Sciatic nerve (tissue), 2 donors: ENCODE data around the gene NUP205. TPM values are rescaled to one million over a fixed set of nuclear protein-coding genes. Genes with fewer than 3 reads are reported as not detected.
"Not testable (repeated sequence)": the region's sequence is repeated elsewhere in the genome, so short reads cannot be mapped to it uniquely, and the experiment has no call there.

Experiments used
- ATAC-seq: fragments of 200-7000 bp; cut with Tn5 transposase; one replicate; pipeline ENCODE4 v1.9.1; 2020; ENCODE audit warnings: mild to moderate bottlenecking, moderate library complexity
- DNase-seq: peaks from one replicate; pipeline ENCODE4 v3.0.0-alpha.2; 2020; ENCODE audit warnings: low spot score
- intact Hi-C: fragments of 100-400 bp; cut with DNase I; formaldehyde crosslinking; loops from one replicate; pipeline ENCODE4 v1.14.2; 2022
- total RNA-seq: library from RNA; stranded (reverse); fragmentation: NEBNext Ultra II Directional; extraction: Animal tissue kit (Norgen Biotek cat#: 25700); gene quantifications from one replicate; pipeline ENCODE4 v1.2.1, GENCODE V29; 2021
- donor health status: DM: no; HTN: no; CAD: no.
- donor health status: DM: no; HTN: no; CAD: no.

Gene NUP205
- total RNA-seq, 1 donor from 2014 or later = 46.8 TPM

GRCh38 chr7:135684136-135684535 lies 126.4 kb downstream of the NUP205 start:
- intact Hi-C loops = no loop called here
- DNase-seq (no peak), ATAC-seq (no peak)

- intact Hi-C loops = no loop called here
- DNase-seq = no peak
- no peak for ATAC-seq
Measured at GRCh38 chr7:135684699-135685098, 127.0 kb downstream of the NUP205 start.

- DNase-seq (no peak), ATAC-seq (no peak)
- intact Hi-C loops = no loop called here
Measured at GRCh38 chr7:135685306-135686084, 127.8 kb downstream of the NUP205 start.

GRCh38 chr7:135687466-135687865 lies 129.7 kb downstream of the NUP205 start:
- no peak for DNase-seq
- intact Hi-C loops = no loop called here
- ATAC-seq = no peak

DNA sequence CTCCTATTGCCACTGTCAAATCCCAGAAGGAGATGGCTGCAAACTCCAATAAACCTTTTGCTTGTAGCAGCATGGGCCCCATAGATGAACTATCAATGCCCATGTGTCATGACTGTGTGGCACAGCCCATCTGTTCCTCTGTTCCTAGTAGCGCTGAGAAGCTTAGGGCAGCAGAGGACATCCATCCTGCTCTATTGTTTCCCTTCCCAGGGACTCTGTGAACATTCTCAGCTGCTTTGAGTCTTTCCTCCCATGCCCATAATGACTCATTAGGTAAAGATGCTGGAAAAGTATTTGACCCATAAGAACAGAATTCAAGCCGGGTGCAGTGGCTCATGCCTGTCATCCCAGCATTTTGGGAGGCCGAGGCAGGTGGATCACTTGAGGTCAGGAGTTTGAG lies 132.8 kb downstream of the NUP205 start:
- DNase-seq (no peak), ATAC-seq (no peak)
- intact Hi-C loops = no loop called here

- DNase-seq = no peak
- ATAC-seq = no peak
- intact Hi-C loops = no loop called here
Measured at GRCh38 chr7:135692055-135692454, 134.3 kb downstream of the NUP205 start.

- intact Hi-C loops, ATAC-seq, DNase-seq: not testable (repeated sequence)
Measured at GRCh38 chr7:135692606-135693005, 134.9 kb downstream of the NUP205 start.

GRCh38 chr7:135693558-135693957 lies 135.8 kb downstream of the NUP205 start:
- DNase-seq (no peak), ATAC-seq (no peak)
- intact Hi-C loops = no loop called here

DNA sequence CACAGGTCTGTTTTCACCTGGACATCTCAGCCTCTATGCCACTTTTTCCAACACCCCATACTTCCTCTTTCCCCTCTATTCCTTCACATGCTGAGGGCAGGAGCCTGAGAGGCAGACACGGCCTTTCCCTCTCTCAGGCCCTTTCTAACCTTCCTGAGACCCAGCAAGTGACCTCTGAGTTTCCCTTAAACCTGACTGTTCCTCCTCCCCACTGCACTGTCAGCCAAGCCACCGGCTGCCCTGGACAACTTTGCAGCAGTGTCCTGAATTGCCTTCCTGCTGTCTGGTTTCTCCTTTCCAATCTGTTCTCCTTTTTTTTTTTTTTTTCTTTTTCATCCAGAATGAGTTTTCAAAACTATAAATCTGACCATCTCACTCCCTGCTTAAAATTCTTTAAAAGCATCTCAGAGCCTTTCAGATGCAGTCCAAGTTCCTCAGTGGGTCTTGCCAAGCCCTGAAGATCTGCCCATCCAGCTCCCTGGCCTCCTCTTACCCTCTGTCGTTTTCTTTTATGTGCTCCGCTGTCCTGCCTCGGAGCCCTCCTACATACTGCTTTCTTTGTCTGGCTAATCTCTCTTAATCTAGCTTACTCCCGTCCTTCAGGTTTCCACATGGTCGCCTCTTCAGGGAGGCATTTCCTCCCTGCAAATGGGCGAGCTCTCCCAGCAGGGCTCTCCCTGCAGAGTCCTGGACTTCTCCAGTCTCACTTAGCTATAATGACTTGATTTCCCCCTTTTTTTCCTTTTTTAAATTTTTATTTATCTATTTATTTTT lies 139.7 kb downstream of the NUP205 start:
- intact Hi-C loops = no loop called here
- ATAC-seq (no peak), DNase-seq (no peak)

Other genes starting within 250 kb of the NUP205 start
- 42.9 TPM for gene CNOT4, start 47.8 kb upstream of the NUP205 start, total RNA-seq
- gene STMP1, start 104.6 kb downstream of the NUP205 start, total RNA-seq = 36.2 TPM
- gene SLC13A4, start 170.3 kb downstream of the NUP205 start, total RNA-seq = 0.27 TPM
- gene FAM180A, start 190.9 kb downstream of the NUP205 start, total RNA-seq = 8.0 TPM